Endodermal cell (in vitro differentiated cells): ENCODE results near the gene LRRC18. TPM values are rescaled to one million over a fixed set of nuclear protein-coding genes. Genes with fewer than 3 reads are reported as not detected.

Experiments used
- DNase-seq: peaks from one replicate; pipeline ENCODE4 v3.0.0-alpha.2; 2017
- H3K27ac ChIP-seq: 2 replicates; pipeline ENCODE4 v1.5.1; 2013; ENCODE audit warnings: mild to moderate bottlenecking, low read depth, low read length, moderate library complexity
- H3K27me3 ChIP-seq: 2 replicates; pipeline ENCODE4 v1.6.1; 2013; ENCODE audit warnings: mild to moderate bottlenecking, low read length, moderate library complexity; ENCODE audit not compliant: insufficient read depth, control insufficient read depth, poor library complexity, severe bottlenecking
- H3K36me3 ChIP-seq: 2 replicates; pipeline ENCODE4 v1.7.0; 2013; ENCODE audit warnings: mild to moderate bottlenecking, low read length, moderate library complexity; ENCODE audit not compliant: control insufficient read depth, insufficient read depth
- H3K4me1 ChIP-seq: one replicate; pipeline ENCODE4 v1.7.0; 2013; ENCODE audit warnings: low read length; ENCODE audit not compliant: control insufficient read depth, insufficient read depth
- H3K4me3 ChIP-seq: 2 replicates; pipeline ENCODE4 v1.5.1; 2013; ENCODE audit warnings: mild to moderate bottlenecking, low read length, moderate library complexity
- H3K9ac ChIP-seq: 2 replicates; pipeline ENCODE4 v1.6.1; 2013; ENCODE audit warnings: mild to moderate bottlenecking, low read length, moderate library complexity; ENCODE audit not compliant: poor library complexity, severe bottlenecking; ENCODE audit errors: extremely low read depth
- H3K9me3 ChIP-seq: 2 replicates; pipeline ENCODE4 v1.6.1; 2013; ENCODE audit warnings: mild to moderate bottlenecking, low read length, moderate library complexity; ENCODE audit not compliant: control insufficient read depth
- H3K27ac Mint-ChIP-seq: 2 replicates; pipeline ENCODE4 v1.8.0; 2020; ENCODE audit warnings: mixed read lengths
- H3K27me3 Mint-ChIP-seq: 2 replicates; pipeline ENCODE4 v1.8.0; 2021; ENCODE audit warnings: mild to moderate bottlenecking, mixed read lengths; ENCODE audit not compliant: insufficient read depth
- H3K36me3 Mint-ChIP-seq: 2 replicates; pipeline ENCODE4 v1.8.0; 2020; ENCODE audit warnings: low read depth, mixed read lengths
- H3K4me1 Mint-ChIP-seq: 2 replicates; pipeline ENCODE4 v1.8.0; 2020; ENCODE audit warnings: mixed read lengths
- H3K4me3 Mint-ChIP-seq: 2 replicates; pipeline ENCODE4 v1.8.0; 2020; ENCODE audit warnings: mild to moderate bottlenecking, moderate library complexity, mixed read lengths
- H3K9me3 Mint-ChIP-seq: 2 replicates; pipeline ENCODE4 v1.8.0; 2020; ENCODE audit warnings: mild to moderate bottlenecking, mixed read lengths
- CTCF ChIP-seq: fragments of 200-600 bp; sonication (generic); conservative IDR thresholded peaks from 2 replicates; pipeline ENCODE4 v1.5.0; 2021; ENCODE audit warnings: antibody characterized with exemption, mild to moderate bottlenecking
- WGBS, 2 experiments: methylation state at CpG; one replicate each; pipeline versions ENCODE4 v1.1.5 to v1.1.7; 2013; ENCODE audit warnings: missing lambda C conversion rate in 2 of 2, mixed read lengths in 1 of 2; ENCODE audit not compliant: insufficient coverage in 1 of 2, insufficient read length in 1 of 2; 5-methylcytosine and 5-hydroxymethylcytosine counted together
- microRNA-seq: library from miRNA; unstranded; fragments of <30 nt; microRNA quantifications from one replicate; pipeline ENCODE4 v1.2.0, GENCODE V29; 2020; ENCODE audit warnings: borderline microRNAs expressed
- total RNA-seq, 2 donors: library from RNA; stranded (reverse); fragmentation: NEBNext Ultra II Directional in 1 of 2; extraction: Animal tissue kit (Norgen Biotek cat#: 25700) in 1 of 2; gene quantifications; 2 replicates in 1 of 2; 3 replicates in 1 of 2; pipeline ENCODE4 v1.2.1, GENCODE V29; 2021

Gene LRRC18
- total RNA-seq, 2 donors from 2014 or later: not detected

GRCh38 chr10:48879451-48879850, 60.2 kb downstream of the LRRC18 start:
- peaks cover 5% of the 10 kb centered on the region for H3K4me1 ChIP-seq
- no peak overlapping the region for H3K4me3 ChIP-seq
- Mint-ChIP-seq H3K9me3 (peaks cover 5% of the 10 kb centered on the region), H3K27me3 (peaks cover 13% of the 10 kb centered on the region), H3K27ac (no peak overlapping the region), H3K36me3 (no peaks in the 10 kb centered on the region), H3K4me3 (no peak overlapping the region), H3K4me1 (peaks cover 8% of the 10 kb centered on the region)
- no peaks in the 10 kb centered on the region for H3K27me3 ChIP-seq
- H3K9ac ChIP-seq: no peak overlapping the region
- no peak overlapping the region for H3K27ac ChIP-seq
- H3K36me3 ChIP-seq: no peaks in the 10 kb centered on the region
- WGBS, 2 experiments: 83 to 93% methylated on average over 5 of the region's 5 CpGs
- no peak for TF ChIP-seq CTCF
- no peak for DNase-seq
- no peaks in the 10 kb centered on the region for H3K9me3 ChIP-seq

- Mint-ChIP-seq H3K27me3 (peaks cover 11% of the 10 kb centered on the region), H3K4me3 (no peak overlapping the region), H3K9me3 (peaks cover 5% of the 10 kb centered on the region), H3K36me3 (no peaks in the 10 kb centered on the region), H3K27ac (no peak overlapping the region), H3K4me1 (peaks cover 8% of the 10 kb centered on the region)
- peaks cover 5% of the 10 kb centered on the region for H3K4me1 ChIP-seq
- H3K9me3 ChIP-seq: no peaks in the 10 kb centered on the region
- no peak overlapping the region for H3K4me3 ChIP-seq
- no peak for DNase-seq
- TF ChIP-seq CTCF: no peak
- H3K9ac ChIP-seq: no peak overlapping the region
- H3K36me3 ChIP-seq: no peaks in the 10 kb centered on the region
- no peaks in the 10 kb centered on the region for H3K27me3 ChIP-seq
- no peak overlapping the region for H3K27ac ChIP-seq
- 86 to 90% methylated on average over 3 of the region's 3 CpGs for WGBS, 2 experiments
Observed at GRCh38 chr10:48878091-48878490, 61.5 kb downstream of the LRRC18 start.

GRCh38 chr10:48872234-48872633, 67.4 kb downstream of the LRRC18 start:
- Histone ChIP-seq H3K4me1 (no peaks in the 10 kb centered on the region), H3K4me3 (no peak overlapping the region), H3K36me3 (no peaks in the 10 kb centered on the region), H3K27me3 (no peaks in the 10 kb centered on the region), H3K9me3 (no peaks in the 10 kb centered on the region), H3K9ac (no peak overlapping the region), H3K27ac (no peak overlapping the region)
- no peaks in the 10 kb centered on the region for H3K27me3 Mint-ChIP-seq
- H3K4me3 Mint-ChIP-seq: no peak overlapping the region
- H3K4me1 Mint-ChIP-seq: no peaks in the 10 kb centered on the region
- TF ChIP-seq CTCF: no peak
- no peak for DNase-seq
- no peak overlapping the region for H3K27ac Mint-ChIP-seq
- no peaks in the 10 kb centered on the region for H3K36me3 Mint-ChIP-seq
- no peaks in the 10 kb centered on the region for H3K9me3 Mint-ChIP-seq
- WGBS, 2 experiments: 80 to 83% methylated on average over 1 of the region's 1 CpG

Small RNA genes lying within 50 kb of the gene (microRNA-seq; reads per million reads assigned to microRNA genes)
- not detected for gene MIR4294

Other genes starting within 250 kb of the LRRC18 start
- under 1 TPM; 0.51 to 0.77 TPM for gene VSTM4, start 175.7 kb upstream of the LRRC18 start, total RNA-seq
- gene FAM170B, start 194.2 kb upstream of the LRRC18 start, total RNA-seq: not detected
- not detected for gene TMEM273, start 248.6 kb upstream of the LRRC18 start, total RNA-seq